Natural killer cell (primary cell): ENCODE measurements around the gene CAMK2N2. TPM values are rescaled to one million over a fixed set of nuclear protein-coding genes. Genes with fewer than 3 reads are reported as not detected.

Experiments
- ATAC-seq, 3 donors: fragments of 150-1000 bp in 2 of 3; fragments of 200-7000 bp in 1 of 3; cut with Tn5 transposase; 1 replicate in 1 of 3; 2 replicates in 2 of 3; pipeline ENCODE4 v1.10.0; 2021; ENCODE audit warnings: mild to moderate bottlenecking in 2 of 3, moderate library complexity in 2 of 3
- DNase-seq, 2 donors: peaks; one replicate each; pipeline versions ENCODE4 v3.0.0 to v3.0.0-alpha.2; 2013 to 2021; ENCODE audit warnings: mixed read lengths in 1 of 2
- H3K27ac ChIP-seq: one replicate; pipeline ENCODE4 v1.5.1; 2013; ENCODE audit warnings: mild to moderate bottlenecking, low read length
- H3K27me3 ChIP-seq: one replicate; pipeline ENCODE4 v1.6.1; 2013; ENCODE audit warnings: low read length; ENCODE audit not compliant: control insufficient read depth, insufficient read depth
- H3K36me3 ChIP-seq: one replicate; pipeline ENCODE4 v1.6.1; 2013; ENCODE audit warnings: low read length; ENCODE audit not compliant: control insufficient read depth, insufficient read depth
- H3K4me1 ChIP-seq: one replicate; pipeline ENCODE4 v1.6.1; 2013; ENCODE audit warnings: low read length; ENCODE audit not compliant: control insufficient read depth, insufficient read depth
- H3K4me3 ChIP-seq: one replicate; pipeline ENCODE4 v1.5.1; 2013; ENCODE audit warnings: low read length
- H3K9me3 ChIP-seq: one replicate; pipeline ENCODE4 v1.6.1; 2013; ENCODE audit warnings: low read length; ENCODE audit not compliant: control insufficient read depth, insufficient read depth
- H3K27ac Mint-ChIP-seq, 2 donors: one replicate each; pipeline ENCODE4 v1.8.0; 2022; ENCODE audit warnings: mild to moderate bottlenecking in 2 of 2, mixed read lengths in 2 of 2, moderate library complexity in 1 of 2
- H3K27me3 Mint-ChIP-seq, 2 donors: one replicate each; pipeline ENCODE4 v1.8.0; 2022; ENCODE audit warnings: low read depth in 2 of 2, mixed read lengths in 2 of 2
- H3K36me3 Mint-ChIP-seq: one replicate; pipeline ENCODE4 v1.8.0; 2022; ENCODE audit warnings: mixed read lengths
- H3K4me1 Mint-ChIP-seq, 2 donors: one replicate each; pipeline ENCODE4 v1.8.0; 2022; ENCODE audit warnings: mixed read lengths in 2 of 2
- H3K4me3 Mint-ChIP-seq: one replicate; pipeline ENCODE4 v1.8.0; 2022; ENCODE audit warnings: mild to moderate bottlenecking, moderate library complexity, mixed read lengths
- H3K9me3 Mint-ChIP-seq, 2 donors: one replicate each; pipeline ENCODE4 v1.8.0; 2022; ENCODE audit warnings: mixed read lengths in 2 of 2
- CTCF ChIP-seq: fragments of 200-600 bp; IDR thresholded peaks from one replicate; pipeline ENCODE4 v1.8.0; 2022; ENCODE audit warnings: antibody characterized with exemption
- WGBS: methylation state at CpG from one replicate; pipeline ENCODE4 v1.1.7; 2013; ENCODE audit warnings: missing lambda C conversion rate; ENCODE audit not compliant: insufficient coverage; 5-methylcytosine and 5-hydroxymethylcytosine counted together
- intact Hi-C: fragments of 100-400 bp; cut with micrococcal nuclease; formaldehyde crosslinking; loops from one replicate; pipeline ENCODE4 v1.14.2; 2022
- total RNA-seq, 4 donors: library from RNA; stranded (reverse); fragments of 120-200 nt in 1 of 4; gene quantifications; one replicate each; pipeline versions ENCODE4 v1.2.3 to v1.2.4, GENCODE V29; 2013 to 2022

CAMK2N2 gene
- total RNA-seq, 3 donors from 2014 or later (not counting 1 experiment from before 2014, with no cell fraction given), result 0.71 to 0.82 TPM; not detected in 1

- H3K36me3 ChIP-seq, result peaks cover 14% of the 10 kb centered on the region
- TF ChIP-seq CTCF, result no peak
- no peak overlapping the region for H3K4me3 ChIP-seq
- no peaks in the 10 kb centered on the region for H3K4me1 ChIP-seq
- 86% methylated on average over 13 of the region's 13 CpGs for WGBS
- no peaks in the 10 kb centered on the region for H3K9me3 ChIP-seq
- ATAC-seq (no peak), DNase-seq (no peak)
- no peak overlapping the region for H3K4me3 Mint-ChIP-seq
- no peak overlapping the region for H3K27ac ChIP-seq
- H3K4me1 Mint-ChIP-seq, result no peaks in the 10 kb centered on the region
- no peak overlapping the region for H3K27ac Mint-ChIP-seq
- peaks cover 0 to 3% of the 10 kb centered on the region in 2 donors for H3K27me3 Mint-ChIP-seq
- no peaks in the 10 kb centered on the region for H3K27me3 ChIP-seq
- H3K36me3 Mint-ChIP-seq, result no peaks in the 10 kb centered on the region
- no peaks in the 10 kb centered on the region for H3K9me3 Mint-ChIP-seq
- intact Hi-C loops, result no loop called here
Observed at GRCh38 chr3:184238246-184238818, 23.0 kb downstream of the CAMK2N2 start.

GRCh38 chr3:184237807-184238206 lies 23.5 kb downstream of the CAMK2N2 start:
- 33% methylated on average over 1 of the region's 1 CpG for WGBS

GRCh38 chr3:184237211-184237610 lies 24.1 kb downstream of the CAMK2N2 start:
- TF ChIP-seq CTCF, result no peak
- Histone ChIP-seq H3K27ac (no peak overlapping the region), H3K9me3 (no peaks in the 10 kb centered on the region), H3K36me3 (peaks cover 2% of the 10 kb centered on the region), H3K4me3 (no peak overlapping the region), H3K27me3 (peaks cover 4% of the 10 kb centered on the region), H3K4me1 (no peaks in the 10 kb centered on the region)
- 82% methylated on average over 5 of the region's 7 CpGs for WGBS
- no peaks in the 10 kb centered on the region for H3K36me3 Mint-ChIP-seq
- no peak overlapping the region for H3K27ac Mint-ChIP-seq
- H3K9me3 Mint-ChIP-seq, result no peaks in the 10 kb centered on the region
- H3K4me1 Mint-ChIP-seq, result no peaks in the 10 kb centered on the region
- ATAC-seq, result no peak
- no peak for DNase-seq
- H3K4me3 Mint-ChIP-seq, result no peak overlapping the region
- peaks cover 10% of the 10 kb centered on the region in 2 donors for H3K27me3 Mint-ChIP-seq
- intact Hi-C loops, result no loop called here

More at GRCh38 chr3:184237807-184238206, 23.5 kb downstream of the CAMK2N2 start:
- Mint-ChIP-seq H3K27me3 (peaks cover 4% of the 10 kb centered on the region in 2 donors), H3K9me3 (no peaks in the 10 kb centered on the region), H3K4me3 (no peak overlapping the region), H3K4me1 (no peaks in the 10 kb centered on the region), H3K36me3 (no peaks in the 10 kb centered on the region), H3K27ac (no peak overlapping the region)
- Histone ChIP-seq H3K9me3 (no peaks in the 10 kb centered on the region), H3K27me3 (peaks cover 2% of the 10 kb centered on the region), H3K4me3 (no peak overlapping the region), H3K27ac (no peak overlapping the region), H3K4me1 (no peaks in the 10 kb centered on the region), H3K36me3 (peaks cover 8% of the 10 kb centered on the region)
- no peak for TF ChIP-seq CTCF
- intact Hi-C loops, result no loop called here
- DNase-seq, result no peak
- no peak for ATAC-seq

GRCh38 chr3:184236636-184237035 lies 24.7 kb downstream of the CAMK2N2 start:
- Histone ChIP-seq H3K27me3 (peaks cover 8% of the 10 kb centered on the region), H3K9me3 (no peaks in the 10 kb centered on the region), H3K4me3 (no peak overlapping the region), H3K4me1 (no peaks in the 10 kb centered on the region), H3K36me3 (no peaks in the 10 kb centered on the region), H3K27ac (no peak overlapping the region)
- Mint-ChIP-seq H3K4me1 (peaks cover 0 to 2% of the 10 kb centered on the region in 2 donors), H3K27me3 (peaks cover 16% of the 10 kb centered on the region in 2 donors), H3K27ac (no peak overlapping the region), H3K4me3 (no peak overlapping the region), H3K9me3 (no peaks in the 10 kb centered on the region), H3K36me3 (peaks cover 1% of the 10 kb centered on the region)
- ATAC-seq, result no peak
- intact Hi-C loops, result no loop called here
- DNase-seq, result no peak
- TF ChIP-seq CTCF, result no peak
- WGBS, result 83% methylated on average over 3 of the region's 3 CpGs
